Central memory CD4-positive, alpha-beta T cell (primary cell): ENCODE data around the gene WDPCP.
"Not testable (repeated sequence)": the region's sequence is repeated elsewhere in the genome, so short reads cannot be mapped to it uniquely, and the experiment has no call there.

Source experiments
- DNase-seq: peaks from one replicate; pipeline ENCODE4 v3.0.0; 2022

WDPCP gene

GRCh38 chr2:63092401-63092800, 495.9 kb downstream of the WDPCP start:
- no peak for DNase-seq

GRCh38 chr2:63086687-63087086, 501.6 kb downstream of the WDPCP start:
- DNase-seq: no peak

GRCh38 chr2:63081404-63081803, 506.9 kb downstream of the WDPCP start:
- no peak for DNase-seq

GRCh38 chr2:63078852-63079606, 509.2 kb downstream of the WDPCP start:
- no peak for DNase-seq

- DNase-seq: not testable (repeated sequence)
Observed at GRCh38 chr2:63074399-63074798, 513.9 kb downstream of the WDPCP start.

- no peak for DNase-seq
Observed at GRCh38 chr2:63073994-63074393, 514.3 kb downstream of the WDPCP start.

GRCh38 chr2:63071664-63072063, 516.6 kb downstream of the WDPCP start:
- no peak for DNase-seq
